ENCODE measurements around the gene DBI.

DNA sequence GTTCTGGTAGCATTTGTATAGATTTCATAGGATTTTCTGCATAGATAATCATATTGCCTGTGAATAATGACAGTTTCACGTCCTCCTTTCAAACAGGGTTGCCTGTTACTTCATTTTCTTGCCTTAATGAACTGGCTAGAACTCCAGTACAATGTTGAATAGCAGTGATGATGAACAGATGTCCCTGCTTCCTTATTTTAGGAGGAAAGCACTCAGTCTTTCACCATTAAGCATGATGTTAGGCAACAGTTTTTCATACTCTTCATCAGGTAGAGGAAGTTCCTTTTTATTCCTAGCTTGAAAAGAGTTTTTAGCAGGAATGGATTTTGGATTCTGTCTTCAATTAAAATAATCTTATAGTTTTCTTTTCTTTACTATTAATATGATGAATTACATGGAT lies 39.8 kb upstream of the DBI start:
- TF ChIP-seq, protein P1, sequence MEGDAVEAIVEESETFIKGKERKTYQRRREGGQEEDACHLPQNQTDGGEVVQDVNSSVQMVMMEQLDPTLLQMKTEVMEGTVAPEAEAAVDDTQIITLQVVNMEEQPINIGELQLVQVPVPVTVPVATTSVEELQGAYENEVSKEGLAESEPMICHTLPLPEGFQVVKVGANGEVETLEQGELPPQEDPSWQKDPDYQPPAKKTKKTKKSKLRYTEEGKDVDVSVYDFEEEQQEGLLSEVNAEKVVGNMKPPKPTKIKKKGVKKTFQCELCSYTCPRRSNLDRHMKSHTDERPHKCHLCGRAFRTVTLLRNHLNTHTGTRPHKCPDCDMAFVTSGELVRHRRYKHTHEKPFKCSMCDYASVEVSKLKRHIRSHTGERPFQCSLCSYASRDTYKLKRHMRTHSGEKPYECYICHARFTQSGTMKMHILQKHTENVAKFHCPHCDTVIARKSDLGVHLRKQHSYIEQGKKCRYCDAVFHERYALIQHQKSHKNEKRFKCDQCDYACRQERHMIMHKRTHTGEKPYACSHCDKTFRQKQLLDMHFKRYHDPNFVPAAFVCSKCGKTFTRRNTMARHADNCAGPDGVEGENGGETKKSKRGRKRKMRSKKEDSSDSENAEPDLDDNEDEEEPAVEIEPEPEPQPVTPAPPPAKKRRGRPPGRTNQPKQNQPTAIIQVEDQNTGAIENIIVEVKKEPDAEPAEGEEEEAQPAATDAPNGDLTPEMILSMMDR (conservative IDR thresholded peaks at IDR 0.05) = no peak
- TF ChIP-seq ZFX (IDR thresholded peaks at IDR 0.05) = no peak
